AML-193 (cell line): ENCODE data around the gene SCD5.

Experiments
- DNase-seq, 2 experiments: peaks; one replicate each; lab custom pipeline; 2025; lab: John Stamatoyannopoulos, UW

SCD5 gene

DNA sequence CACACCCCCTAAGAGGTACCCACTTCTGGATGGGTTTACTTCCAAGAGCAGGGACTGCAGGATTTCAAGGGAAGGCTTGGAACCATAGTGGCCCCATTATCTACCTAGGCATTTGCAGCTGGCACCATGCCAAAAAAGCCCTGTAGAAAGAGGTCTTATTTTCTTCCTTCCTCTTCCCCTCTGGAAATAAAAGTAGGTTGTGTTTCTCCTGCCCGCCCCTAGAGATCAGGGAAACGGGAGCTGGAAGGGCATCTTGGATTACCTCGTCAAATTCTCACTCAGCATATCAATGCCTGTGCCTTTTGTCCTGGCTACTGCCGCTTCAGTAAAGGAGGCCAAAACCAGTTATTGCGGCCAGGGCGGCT, 1.6 kb downstream of the SCD5 start:
- no peak for DNase-seq

DNA sequence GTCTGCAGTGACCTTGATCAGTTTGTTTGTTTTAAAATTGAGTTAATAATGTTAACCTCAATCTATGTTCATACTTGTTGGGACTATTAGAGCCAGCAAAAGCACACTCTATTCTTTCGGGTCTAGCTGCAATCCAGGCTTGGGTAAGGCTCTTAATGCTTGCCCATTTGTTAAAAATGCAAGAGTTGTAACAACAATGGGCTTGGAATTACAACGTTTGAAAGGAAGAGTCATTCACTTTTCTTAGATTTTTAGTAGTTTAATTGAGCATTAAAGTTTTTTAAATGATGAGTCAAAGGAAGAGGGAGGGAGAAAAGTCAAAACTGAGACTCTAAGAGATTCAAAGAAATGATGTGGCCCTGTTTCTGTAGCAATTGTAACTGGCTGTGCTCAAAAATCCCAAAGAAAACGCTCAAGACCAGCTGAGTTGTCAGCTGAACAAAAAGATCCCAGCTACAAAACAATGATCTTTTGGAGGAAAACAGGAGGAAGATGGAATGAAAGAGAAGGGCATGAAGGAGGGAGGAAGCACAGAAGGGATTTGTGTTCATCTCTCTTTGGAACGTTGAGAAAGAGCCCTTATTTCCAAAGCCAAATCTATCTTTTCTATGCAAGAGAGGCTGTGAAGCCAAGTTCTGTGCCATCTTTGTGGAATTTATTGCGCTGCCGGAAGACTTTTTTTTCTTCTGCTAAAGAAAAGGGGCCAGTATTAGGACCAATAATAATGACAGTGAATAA, 5.5 kb downstream of the SCD5 start:
- no peak for DNase-seq

DNA sequence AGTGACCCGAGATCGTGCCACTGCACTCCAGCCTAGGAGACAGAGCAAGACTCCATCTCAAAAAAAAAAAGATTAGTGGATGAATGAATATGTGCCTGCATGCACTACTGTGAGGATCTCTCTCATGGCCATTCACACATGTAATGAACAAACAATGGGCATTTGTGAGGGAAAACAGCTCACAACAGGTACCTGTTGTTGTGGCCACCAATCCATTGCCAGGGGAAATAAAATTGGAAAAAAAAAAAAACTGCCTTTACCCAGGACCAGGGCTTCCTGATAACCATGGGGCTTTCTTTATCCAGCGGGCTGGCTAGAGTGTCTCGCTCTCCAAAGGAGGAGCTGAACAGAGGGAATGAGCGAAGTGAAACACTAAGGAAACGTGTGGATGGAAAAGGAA, 7.4 kb downstream of the SCD5 start:
- DNase-seq = no peak

DNA sequence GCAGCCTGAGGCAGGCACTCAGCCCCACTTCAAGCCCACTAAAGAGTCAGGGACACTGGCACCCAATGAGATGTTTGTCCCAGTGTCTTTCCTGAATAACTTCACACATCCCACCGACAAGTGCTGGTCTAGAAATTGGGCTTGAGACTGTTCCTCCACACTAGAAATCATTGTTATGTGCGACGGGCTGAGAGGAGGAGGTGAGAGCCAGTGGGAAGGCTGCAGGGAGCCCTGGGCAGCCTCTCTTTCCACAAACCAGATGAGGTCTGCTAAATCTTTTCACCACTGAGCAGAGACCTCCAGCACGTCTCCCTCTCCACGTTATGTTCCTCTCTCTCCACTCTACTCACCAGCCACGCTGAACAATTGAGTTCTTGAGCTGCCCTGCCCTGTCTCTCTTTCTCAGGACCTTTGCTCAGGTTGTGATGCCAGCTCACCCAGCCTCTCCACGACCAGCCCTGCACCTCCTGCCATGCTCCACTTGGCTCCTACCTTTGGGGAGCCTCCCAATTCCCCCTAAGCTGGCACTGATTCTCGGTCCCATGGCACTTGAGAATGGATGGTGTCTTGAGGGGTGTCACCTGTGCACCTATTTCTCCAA, 8.4 kb downstream of the SCD5 start:
- no peak for DNase-seq

DNA sequence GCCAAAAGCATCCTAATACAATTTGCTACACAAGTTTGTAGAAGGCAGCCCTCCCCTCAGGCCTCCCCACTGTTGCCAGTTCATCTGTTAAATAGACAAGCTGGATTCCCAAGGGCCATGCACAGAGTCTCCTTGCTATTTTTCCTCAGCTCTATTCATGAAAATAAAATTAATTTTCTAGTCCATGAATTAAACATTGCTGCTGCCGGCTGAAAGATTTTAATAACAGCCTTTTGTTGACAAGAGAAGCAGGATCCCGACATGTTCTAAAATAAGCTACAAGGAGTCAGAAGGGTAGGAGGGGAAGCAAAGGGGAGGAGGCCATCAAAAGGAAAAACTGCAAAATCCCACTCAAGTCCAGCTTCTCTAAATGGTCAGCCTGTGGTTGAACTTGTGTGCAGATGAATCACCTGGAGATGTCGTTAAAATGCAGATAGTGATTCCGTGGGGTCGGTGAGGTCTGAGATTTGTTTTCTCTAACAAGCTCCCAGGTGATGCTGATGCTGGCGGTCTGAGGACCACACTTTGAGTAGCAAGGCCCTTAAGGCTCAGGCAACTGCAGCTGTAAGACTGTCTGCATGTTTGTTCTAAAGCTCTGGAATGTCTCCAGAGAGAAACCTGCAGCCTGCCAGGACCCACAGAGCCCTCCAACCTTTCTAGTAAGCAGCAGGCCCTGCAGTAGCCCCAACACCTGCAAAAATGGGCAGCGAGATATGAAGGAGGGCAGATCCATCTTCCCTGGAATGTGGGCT, 9.4 kb downstream of the SCD5 start:
- no peak for DNase-seq

DNA sequence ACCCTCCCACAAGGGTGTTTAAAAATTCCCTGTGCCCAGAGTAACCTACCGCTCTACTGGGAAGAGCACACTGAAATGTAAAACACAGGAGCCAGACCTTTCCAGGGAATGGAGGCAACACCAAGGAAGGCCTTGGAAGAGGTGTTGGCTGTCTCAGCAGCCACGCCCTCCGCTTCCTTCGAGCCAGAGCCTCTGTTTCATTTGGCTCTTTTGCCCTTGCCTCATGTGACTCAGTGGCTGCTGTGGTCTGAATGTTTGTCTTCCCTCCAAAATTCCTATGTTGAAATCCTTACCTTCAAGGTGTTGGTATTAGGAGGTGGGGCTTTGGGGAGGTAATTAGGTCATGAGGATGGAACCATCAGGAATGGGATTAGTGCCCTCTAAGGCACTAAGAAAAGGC, 11.3 kb downstream of the SCD5 start:
- no peak for DNase-seq

DNA sequence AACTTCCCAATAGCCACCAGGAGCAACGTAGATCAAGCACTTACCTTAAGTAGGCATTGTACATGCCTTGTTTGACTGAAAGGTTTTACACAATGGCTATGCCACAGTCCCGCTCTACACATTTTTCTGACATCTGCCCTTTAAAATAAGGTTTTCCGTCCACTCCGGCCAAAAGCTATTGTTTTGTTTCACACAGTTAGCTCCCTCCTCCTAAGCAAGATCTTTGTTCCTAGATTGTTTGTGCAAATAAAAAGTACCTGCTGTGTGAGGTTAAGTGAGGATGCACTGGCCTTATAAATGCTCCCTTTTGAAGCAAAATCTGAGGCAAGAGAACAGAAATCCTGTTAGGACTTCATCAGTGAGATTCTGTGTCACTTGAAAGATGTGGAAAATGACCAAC, 11.8 kb downstream of the SCD5 start:
- DNase-seq = no peak

DNA sequence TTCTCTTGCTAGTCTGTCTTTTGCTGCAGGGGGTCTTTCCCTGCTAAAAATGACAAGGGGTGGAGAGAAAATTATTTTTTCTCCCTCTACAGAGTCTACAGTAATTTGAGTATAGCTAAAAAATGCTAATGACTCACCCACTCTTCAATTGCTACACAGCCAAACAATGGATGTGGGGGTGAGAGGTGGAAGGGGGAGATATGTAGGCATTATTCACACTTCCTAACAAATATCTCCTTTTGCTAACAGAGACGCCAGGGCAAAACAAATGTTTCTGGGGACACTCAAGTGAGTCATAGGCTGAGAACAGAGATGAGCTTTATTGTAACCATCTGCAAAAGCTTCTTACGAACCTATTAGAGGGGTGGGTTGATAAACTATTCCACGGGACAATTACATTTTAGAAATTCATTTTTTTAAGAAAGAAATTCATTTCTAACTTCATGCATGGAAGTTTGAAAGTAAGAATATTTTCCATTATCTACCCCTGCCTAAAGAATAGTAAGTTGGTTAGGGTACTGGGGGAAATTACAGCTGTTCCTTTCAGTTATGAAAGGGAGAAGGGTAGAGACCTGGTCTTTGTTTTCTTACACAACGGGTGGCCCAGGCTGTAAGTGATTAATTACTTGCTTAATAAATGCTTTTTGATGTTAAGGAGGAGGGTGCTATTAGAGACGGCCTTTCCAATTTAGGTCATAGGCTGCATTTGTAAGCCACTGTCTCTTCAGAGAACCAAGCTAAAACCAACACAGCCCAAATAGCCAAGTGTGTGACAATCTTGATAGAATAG, 12.8 kb downstream of the SCD5 start:
- no peak for DNase-seq

DNA sequence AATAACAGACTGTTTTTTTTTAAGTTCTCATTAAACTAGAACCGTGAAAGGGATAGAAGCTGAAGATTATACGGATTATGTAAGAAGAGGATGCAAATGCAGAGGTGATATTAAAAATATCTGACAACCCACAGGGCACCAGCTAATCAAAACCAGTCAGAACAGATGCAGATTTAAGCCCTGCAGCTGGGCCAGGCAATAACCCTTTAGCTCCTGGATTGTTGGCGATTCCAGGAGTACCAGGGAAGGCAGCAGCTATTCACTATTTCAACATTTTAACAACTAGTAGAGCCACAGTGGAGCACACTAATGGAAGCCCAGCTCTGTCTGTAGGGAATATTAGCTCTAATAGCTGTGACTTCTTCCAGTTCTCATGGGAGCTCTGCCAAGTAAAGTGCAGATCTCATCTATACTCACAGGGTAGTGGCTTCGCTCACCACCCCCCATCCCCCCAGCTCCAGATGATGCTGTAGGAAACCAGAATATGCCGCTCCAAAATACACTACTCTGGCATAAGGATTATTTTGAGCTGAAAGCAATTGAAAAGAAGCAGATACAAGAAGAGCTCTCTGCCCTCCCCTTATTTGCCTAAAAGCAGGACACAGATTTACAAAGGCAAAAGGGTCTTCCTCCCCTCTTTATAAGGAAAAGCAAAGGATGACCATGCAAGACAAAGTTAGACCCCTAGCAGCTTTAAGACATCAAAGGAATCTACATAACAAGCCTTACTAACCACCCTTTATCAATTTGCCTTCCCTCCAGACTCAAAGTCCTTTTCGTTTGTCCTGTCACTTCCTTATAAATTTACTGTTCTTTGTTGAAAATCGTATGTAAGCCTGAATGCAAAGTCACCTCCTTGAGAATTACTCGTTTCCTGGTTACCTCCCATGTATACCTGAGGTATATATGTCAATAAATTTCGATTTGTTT, 13.7 kb downstream of the SCD5 start:
- DNase-seq = no peak

DNA sequence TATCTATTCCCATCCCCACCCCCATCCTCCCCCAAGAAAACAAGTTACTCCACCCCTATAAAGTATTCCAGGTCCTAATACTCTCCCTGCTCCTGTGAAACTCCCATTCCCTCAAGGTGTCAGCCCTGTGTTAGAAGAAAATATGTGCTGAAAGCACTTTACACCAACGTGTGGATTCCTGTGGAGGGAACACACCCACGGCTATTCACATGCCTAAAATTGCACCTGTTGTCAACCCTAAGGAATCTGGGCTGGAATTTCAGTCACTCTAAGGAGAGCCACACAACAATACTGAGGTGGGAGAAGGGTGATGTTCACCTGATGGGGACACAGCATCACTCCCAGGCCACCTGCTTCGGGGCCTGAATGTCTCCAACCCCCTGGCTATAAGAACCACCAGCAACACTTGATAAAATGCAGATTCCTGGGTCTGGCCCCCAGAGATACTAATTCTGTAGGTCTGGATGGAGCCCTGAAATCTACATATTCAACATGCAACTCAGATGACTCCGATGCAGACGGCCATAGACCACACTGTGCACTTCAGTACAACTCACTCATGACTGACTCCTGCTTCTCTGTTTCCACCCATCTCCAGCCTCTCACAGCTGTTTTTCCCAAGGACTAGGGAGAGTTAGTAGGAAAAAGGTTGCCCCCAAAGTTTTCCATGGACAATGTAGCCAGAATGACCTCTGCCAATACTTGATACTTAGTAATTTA, 15.8 kb downstream of the SCD5 start:
- no peak for DNase-seq

DNA sequence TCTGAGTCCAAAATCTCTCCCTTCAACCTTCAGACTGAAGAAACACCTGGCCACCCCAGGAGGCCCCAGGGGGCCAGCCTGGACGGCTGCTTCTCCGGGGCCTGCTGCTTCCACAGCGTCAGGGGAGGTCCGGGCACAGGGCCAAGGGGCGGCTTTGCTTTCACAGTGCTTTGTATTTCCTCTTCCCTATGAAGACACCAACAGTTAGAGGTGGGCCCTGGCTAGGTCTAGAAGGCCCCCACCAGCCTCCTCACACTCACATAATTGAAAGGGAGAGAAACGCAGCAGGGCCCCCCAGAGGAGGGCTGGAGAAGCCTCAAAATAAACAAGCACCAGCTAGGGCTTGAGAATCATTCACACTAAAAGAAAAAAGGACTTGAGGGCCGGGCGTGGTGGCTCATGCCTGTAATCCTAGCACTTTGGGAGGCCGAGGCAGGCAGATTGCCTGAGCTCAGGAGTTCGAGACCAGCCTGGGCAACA, 17.8 kb downstream of the SCD5 start:
- DNase-seq = no peak

DNA sequence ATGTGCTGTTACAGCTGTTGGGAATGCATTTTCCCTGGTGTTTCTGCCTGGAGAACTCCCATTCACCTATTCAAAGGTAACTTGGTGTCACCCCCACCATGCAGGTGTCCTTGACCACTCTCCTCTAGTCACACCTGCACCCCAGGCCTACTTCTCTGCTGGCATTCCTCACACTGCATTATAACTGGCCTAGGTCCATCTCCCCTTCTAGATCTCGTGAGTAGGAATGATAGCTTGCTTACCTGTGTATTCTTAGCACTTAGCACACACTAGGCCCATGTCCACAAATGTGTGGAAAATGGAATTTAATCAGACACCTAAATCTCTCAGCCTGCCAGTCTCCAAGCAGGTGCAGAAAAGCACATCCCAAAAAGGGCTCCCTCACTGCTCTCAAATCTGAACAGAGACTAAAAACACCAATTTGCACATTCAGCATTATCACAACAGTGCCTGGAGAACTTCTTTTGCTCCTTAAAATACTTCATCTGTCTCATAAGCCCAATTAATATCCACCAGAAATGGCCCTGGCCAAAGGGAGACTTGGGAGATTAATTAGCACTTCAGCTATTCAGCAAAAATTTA, 18.3 kb downstream of the SCD5 start:
- DNase-seq = no peak

DNA sequence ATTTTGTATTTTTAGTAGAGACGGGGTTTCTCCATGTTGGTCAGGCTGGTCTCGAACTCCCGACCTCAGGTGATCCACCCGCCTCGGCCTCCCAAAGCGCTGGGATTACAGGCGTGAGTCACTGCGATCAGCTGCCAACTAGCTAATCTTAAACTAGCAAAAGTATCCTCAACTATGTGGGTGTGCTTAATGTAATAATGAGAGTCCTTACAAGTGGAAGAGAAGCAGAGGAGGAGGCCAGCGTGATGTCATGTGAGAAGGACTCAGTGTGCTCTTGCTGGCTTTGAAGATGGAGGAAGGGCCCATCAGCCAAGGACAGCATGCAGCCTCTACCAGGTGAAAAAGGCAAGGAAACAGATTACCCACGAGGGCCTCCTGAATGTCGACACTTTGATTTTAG, 19.6 kb downstream of the SCD5 start:
- no peak for DNase-seq

DNA sequence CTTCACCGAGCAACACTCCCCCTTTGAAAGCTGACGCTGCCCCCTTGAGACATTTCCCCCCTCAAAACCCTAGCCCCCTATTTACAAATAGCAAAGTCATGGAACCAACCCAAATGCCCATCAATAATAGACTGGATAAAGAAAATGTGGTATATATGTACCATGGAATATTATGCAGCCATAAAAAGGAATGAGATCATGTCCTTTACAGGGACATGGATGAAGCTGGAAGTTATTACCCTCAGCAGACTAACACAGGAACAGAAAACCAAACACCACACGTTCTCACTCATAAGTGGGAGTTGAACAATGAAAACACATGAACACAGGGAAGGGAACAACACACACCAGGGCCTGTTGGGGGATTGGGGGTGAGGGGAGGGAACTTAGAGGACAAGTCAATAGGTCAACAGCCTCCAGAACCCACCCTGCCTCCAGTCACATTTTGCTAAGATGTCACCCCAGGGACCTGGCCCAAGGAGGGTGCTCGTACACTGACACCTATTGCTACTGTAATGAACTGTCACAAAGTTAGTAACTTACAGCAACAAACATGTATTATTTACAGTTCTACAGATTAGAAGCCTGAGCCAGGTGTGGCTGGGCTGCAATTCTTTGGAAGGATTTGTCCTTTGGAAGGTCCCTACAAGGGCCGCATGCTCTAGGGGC, 20.6 kb downstream of the SCD5 start:
- no peak for DNase-seq

DNA sequence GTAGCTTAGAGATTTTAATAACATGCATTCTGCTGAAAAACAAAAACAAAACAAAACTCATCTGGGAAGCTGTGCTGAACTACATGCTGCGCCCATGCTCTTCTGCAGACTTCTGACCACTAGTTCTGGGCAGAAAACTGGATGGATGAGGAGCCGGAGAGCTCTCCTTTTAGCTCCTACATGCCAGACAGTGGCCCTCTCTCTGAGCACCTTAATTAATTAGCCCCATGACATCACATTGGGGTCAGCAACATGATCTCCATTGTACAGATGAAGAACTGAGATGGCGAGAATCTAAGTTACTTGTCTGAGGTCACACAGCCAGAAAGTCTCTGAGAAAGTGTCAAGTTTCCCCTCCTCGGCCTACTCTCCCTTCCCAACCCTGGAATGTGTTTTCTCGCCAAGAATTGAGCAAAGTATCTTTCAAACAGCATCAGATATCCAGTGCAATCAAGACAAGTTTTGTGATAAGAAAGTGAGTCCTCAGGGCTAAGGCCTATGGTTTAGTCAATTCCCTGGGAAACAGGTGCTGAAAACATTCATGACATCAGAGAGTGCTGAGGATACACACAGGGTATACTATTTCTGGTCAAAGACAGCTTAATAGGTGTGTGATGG, 21.6 kb downstream of the SCD5 start:
- no peak for DNase-seq

DNA sequence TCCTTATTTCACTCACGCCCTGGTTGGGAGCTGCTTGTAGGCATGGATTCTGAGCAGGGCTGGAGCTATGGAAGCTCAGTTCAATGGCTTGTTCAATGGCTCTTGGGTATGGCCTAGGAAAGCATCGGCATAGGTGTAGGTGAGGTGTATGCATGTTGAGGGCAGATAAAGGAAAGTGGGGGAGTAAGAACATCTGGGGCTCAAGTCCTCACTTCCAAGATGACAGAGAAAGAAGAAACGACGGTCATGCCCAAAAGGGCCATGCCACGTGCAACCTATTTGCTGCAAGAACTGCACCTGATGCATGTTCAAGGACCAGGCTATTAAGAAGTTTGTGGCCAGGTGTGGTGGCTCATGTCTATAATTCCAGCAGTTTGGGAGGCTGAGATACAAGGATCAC, 23.4 kb downstream of the SCD5 start:
- no peak for DNase-seq

DNA sequence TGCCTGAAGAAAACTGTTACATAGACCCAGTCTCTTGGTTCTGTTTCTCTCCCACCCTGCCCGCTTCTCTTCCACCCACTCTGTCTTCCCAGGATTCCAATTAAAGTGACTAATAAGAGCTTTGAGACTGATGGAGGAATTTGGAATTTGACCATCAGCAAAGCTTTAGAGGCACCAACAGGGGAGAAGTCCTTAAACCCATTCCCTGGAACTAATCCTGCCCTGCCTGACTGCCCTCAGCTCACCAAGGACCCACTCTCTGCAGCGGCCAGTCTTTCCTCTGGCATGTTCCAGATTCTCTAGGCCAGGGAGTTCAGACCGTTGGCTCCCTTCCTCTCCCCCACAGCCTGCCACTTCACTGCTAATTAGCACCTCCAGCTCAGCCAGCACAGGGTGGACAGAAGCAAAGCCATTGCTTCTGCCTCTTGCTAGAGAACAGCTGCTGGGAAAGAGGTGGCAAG, 23.9 kb downstream of the SCD5 start:
- no peak for DNase-seq

DNA sequence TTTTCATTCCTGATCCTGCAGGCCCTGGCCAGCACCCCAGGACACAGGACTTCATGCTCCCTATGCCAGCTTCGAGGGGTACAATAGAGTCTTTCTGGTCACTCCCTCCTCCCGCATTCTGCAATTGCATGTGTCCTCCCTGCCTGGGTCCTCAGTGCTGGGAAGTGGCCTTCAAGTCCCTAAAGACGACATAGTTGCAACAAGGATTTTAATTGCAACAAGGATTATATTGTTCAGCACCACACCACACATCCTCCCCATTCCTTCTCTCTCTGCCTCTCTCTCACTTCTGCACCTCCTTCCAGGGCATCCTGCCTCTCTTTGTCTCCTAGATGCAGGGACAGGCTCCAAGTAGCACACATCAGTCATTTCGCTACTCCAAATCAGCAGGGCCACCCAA, 25.5 kb downstream of the SCD5 start:
- DNase-seq = no peak

DNA sequence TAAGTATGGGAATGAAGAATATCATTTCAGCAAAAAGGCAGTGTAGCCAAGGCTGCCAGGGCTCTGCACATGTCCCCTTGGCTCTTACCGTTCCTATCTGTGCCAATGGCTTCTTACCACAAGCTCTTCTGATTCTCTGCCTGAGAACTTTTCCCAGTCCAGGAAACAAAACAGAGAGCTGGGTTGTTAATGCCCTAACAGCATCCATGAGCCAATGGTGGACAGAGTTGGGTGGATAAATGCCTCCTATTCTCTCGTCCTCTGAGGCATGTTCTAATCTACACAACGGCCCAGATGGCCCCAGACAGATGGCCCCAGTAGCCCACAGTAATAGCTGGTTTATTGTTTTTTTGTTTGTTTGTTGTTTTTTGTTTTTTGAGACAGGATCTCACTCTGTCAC, 28.0 kb downstream of the SCD5 start:
- DNase-seq = no peak
